Coronary artery (tissue), 2 donors: ENCODE results near the gene TRDMT1.

Source experiments
- DNase-seq: peaks from one replicate; pipeline ENCODE4 v3.0.0-alpha.2; 2017; ENCODE audit warnings: low spot score
- H3K27ac ChIP-seq, 2 donors: fragments of 200-600 bp; sonication (generic); one replicate each; pipeline ENCODE4 v1.5.1; 2016 to 2019
- H3K4me3 ChIP-seq: fragments of 200-600 bp; sonication (generic); 2 replicates; pipeline ENCODE4 v1.5.1; 2016; ENCODE audit warnings: mild to moderate bottlenecking, moderate library complexity
- CTCF ChIP-seq: fragments of 200-600 bp; sonication (generic); IDR thresholded peaks from one replicate; pipeline ENCODE4 v1.5.1; 2019; ENCODE audit warnings: antibody characterized with exemption

The TRDMT1 gene

GRCh38 chr10:17241611-17242333 is 40.3 kb upstream of the TRDMT1 start:
- H3K4me3 ChIP-seq = no peak overlapping the region
- no peak overlapping the region for H3K27ac ChIP-seq
- no peak for DNase-seq
- no peak for TF ChIP-seq CTCF

DNA sequence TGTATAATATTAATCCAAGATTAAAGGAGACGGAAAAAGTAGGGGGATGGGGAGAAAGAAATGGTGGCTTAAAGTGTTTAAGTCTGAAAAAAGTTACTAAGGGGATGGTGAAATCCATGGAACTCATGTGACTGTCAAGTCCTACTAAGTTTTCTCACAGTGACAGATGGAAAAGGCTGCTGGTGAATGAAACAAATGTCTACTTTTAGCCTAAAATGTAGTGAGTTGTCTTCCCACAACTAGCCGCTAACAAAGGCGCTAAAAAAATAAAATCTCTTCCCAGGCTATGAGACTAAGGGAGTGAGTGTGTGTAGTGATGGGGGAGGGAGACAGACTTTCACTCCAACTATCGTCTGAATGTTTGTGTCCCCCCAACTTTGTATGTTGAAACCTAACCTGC is 39.1 kb upstream of the TRDMT1 start:
- no peak overlapping the region for H3K4me3 ChIP-seq
- no peak for DNase-seq
- H3K27ac ChIP-seq = no peak overlapping the region
- TF ChIP-seq CTCF = no peak

DNA sequence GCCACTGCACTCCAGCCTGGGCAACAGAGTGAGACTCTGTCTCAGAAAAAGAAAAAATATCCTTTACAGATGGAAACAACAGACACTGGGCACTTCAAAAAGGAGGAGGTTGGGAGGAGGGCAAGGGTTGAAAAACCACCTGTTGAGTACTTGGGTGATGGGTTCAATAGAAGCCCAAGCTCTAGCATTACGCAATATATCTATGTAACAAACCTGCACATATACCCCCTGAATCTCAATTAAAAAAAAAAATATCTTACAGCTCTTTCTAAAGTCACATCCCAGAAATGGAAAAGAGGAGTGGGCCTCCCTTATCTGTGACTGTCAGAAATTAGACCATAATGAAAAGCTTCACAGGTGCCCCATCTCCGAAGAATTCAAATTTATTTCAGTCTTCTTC is 38.6 kb upstream of the TRDMT1 start:
- no peak for DNase-seq
- Histone ChIP-seq H3K27ac (no peak overlapping the region), H3K4me3 (no peak overlapping the region)
- TF ChIP-seq CTCF = no peak

DNA sequence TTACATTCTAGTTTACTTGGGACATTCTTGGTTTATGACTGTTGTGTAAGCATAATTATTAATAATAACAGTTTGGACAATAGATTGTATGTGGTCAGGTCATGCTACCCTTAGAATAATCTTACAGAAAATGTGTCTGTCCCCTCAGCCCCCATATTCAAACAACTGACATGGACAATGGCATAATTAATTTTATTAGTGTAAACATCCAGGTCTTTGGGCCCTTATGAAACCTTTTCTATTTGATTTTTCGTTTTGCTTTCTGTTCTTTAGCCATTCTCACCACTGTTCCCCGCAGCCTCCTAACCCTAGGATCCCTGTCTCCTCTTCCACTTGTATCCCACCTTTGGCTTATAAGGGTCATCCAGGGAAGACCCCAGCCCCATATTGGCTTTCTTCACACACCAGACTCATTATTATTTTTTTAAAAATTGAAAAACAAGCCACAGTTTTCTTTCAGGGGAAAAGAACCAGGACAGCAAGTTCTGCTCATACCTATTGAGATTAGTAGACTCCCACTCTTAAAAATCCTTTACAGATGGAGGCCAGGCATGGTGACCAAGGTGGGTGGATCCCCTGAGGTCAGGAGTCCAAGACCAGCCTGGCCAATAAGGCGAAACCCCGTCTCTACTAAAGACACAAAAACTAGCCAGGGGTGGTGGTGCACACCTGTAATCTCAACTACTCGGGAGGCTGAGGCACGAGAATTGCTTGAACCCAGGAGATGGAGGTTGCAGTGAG is 38.0 kb upstream of the TRDMT1 start:
- H3K4me3 ChIP-seq = no peak overlapping the region
- peak overlapping the region; percentile 69 to 79 for H3K27ac ChIP-seq
- no peak for TF ChIP-seq CTCF
- DNase-seq = no peak

DNA sequence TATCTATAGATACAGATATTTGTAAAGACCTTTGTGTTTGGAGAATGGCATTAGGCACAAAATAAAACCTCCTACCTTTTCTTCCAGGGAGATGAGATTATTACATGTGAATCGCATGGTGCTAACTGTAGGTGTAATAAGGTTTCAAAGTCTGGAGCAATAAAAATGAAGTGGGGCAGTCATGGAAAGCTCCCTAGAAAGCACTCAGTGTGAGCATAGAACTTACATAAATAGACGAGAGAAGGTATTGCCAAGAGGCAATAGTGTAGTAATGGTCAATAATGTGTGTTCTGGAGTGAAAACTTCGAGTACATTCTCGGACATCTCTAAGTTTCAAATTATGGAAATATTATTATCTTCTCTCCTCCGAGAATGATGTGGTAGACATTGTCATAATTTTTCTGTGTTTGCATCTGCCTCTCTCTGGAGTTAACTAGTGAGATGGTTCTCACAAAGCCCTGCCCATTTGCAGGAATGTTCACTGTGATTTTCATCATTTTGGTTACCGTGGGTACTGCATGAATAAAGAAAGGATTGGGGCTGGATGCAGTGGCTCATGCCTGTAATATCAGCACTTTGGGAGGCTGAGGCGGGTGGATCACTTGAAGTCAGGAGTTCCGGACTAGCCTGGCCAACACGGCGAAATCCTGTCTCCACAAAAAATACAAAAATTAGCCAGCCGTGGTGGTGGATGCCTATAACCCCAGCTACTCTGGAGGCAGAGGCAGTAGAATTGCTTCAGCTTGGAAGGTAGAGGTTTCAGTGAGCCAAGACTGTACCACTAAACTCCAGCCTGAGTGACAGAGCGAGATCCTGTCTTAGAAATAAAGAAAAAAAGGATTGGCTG is 37.2 kb upstream of the TRDMT1 start:
- no peak for TF ChIP-seq CTCF
- Histone ChIP-seq H3K27ac (peak overlapping the region; percentile 69 to 79), H3K4me3 (peak overlapping the region; percentile 10)
- peak; percentile 84 for DNase-seq

GRCh38 chr10:17237915-17238444 is 36.5 kb upstream of the TRDMT1 start:
- Histone ChIP-seq H3K4me3 (no peak overlapping the region), H3K27ac (peak overlapping the region; percentile 69 to 79)
- TF ChIP-seq CTCF = no peak
- no peak for DNase-seq
